HAP-1 (cell line): ENCODE data around the gene EFNA2.
"Not testable (repeated sequence)": the region's sequence is repeated elsewhere in the genome, so short reads cannot be mapped to it uniquely, and the experiment has no call there.

Experiments
- DNase-seq, 2 experiments: peaks; one replicate each; pipeline ENCODE4 v3.0.0-alpha.2; 2016 to 2020; ENCODE audit warnings: low spot score in 2 of 2
- H3K27me3 ChIP-seq: fragments of 250-450 bp; sonication (Bioruptor Pico); 2 replicates; pipeline ENCODE4 v1.5.1; 2020; ENCODE audit warnings: low read depth, mild to moderate bottlenecking, moderate library complexity
- H3K36me3 ChIP-seq: fragments of 250-450 bp; sonication (Bioruptor Pico); replicated peaks from 2 replicates; pipeline ENCODE4 v1.5.1; 2020; ENCODE audit warnings: mild to moderate bottlenecking
- H3K4me1 ChIP-seq: fragments of 250-450 bp; sonication (Bioruptor Pico); 2 replicates; pipeline ENCODE4 v1.5.1; 2020; ENCODE audit warnings: mild to moderate bottlenecking
- H3K4me3 ChIP-seq: fragments of 250-450 bp; sonication (Bioruptor Pico); 2 replicates; pipeline ENCODE4 v1.5.1; 2020; ENCODE audit warnings: mild to moderate bottlenecking, moderate library complexity
- H3K9me3 ChIP-seq: fragments of 250-450 bp; sonication (Bioruptor Pico); 2 replicates; pipeline ENCODE4 v1.5.1; 2020; ENCODE audit warnings: mild to moderate bottlenecking, moderate library complexity
- in situ Hi-C: fragments of 300-500 bp; cut with MboI; formaldehyde crosslinking; loops from 3 replicates; pipeline ENCODE4 v1.14.3; 2020; ENCODE audit warnings: low sequenced_read_pairs, inconsistent platforms, mixed read lengths

The EFNA2 gene

DNA sequence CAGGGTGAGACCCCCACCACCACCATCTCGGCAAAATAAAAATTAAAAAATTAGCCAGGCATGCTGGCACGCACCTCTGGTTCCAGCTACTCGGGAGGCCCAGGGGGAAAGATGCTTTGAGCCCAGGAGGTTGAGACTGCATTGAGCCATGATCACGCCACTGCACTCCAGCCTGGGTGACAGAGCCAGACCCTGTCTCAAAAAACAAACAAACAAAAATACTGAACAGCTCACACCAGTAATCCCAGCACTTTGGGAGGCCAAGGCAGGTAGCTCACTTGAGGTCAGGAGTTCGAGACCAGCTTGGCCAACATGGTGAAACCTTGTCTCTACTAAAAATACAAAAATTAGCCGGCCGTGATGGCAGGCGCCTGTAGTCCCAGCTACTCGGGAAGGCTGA, 19.7 kb downstream of the EFNA2 start:
- in situ Hi-C loops, H3K4me3 ChIP-seq, DNase-seq, H3K9me3 ChIP-seq, H3K36me3 ChIP-seq, H3K4me1 ChIP-seq, H3K27me3 ChIP-seq: not testable (repeated sequence)

DNA sequence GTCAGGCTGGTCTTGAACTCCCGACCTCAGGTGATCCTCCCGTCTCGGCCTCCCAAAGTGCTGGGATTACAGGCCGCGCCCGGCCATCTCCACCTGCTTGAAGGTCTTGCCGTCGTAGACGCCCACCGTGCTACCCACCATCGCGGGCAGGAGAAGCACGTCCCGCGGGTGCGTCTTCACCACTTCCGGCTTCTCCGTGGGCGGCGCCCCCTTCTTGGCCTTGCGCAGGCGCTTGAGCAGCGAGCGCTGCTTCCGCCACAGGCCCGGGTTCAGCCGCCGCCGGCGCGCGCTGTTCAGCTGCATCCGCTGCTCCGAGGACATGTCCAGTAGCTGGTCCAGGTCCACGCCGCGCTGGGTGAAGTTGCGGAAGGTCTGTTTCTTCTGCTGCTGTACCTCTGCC, 21.6 kb downstream of the EFNA2 start:
- Histone ChIP-seq H3K9me3 (no peaks in the 10 kb centered on the region), H3K4me1 (no peaks in the 10 kb centered on the region; the same call in 1 of the 2 replicates), H3K27me3 (no peaks in the 10 kb centered on the region), H3K4me3 (no peak overlapping the region), H3K36me3 (no peaks in the 10 kb centered on the region)
- in situ Hi-C loops: no loop called here
- DNase-seq: no peak

DNA sequence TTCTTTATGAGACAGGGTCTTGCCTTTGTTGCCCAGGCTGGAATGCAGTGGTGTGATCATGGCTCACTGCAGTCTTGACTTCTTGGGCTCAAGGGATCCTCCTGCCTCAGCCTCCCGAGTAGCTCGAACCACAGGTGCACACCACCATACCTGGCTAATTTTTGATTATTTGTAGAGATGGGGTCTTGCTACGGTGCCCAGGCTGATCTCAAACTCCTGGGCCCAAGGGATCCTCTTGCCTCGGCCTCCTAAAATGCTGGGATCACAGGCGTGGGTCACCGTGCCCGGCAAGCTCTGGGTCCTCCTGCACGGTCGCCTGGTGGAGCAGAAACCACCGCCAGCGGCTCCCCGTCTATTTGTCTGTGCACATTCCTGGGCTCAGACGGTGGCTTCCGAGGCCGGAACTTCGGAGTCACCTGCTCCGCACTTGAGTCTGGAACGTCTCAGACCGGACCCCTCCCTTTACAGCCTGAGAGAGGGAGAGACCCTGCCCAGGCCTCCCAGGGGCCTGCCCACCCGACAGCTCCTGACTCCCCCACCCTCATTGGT, 22.2 kb downstream of the EFNA2 start:
- in situ Hi-C loops: no loop called here

DNA sequence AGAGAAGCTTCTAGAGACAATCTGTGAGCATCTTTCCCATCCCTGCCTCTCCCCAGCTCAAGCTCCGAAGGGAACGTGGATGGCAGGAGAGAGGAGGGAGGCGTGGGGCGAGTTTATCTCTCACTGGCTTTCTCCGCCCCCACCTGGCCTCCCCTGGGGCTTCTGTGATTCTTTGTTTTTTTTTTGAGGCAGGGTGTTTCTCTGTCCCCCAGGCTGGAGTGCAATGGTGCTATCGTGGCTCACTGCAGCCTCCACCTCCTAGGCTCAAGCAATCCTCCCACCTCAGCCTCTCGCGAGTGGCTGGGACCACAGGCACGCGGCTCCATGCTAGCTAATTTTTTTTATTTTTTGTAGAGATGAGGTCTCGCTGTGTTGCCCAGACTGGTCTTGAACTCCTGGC, 23.0 kb downstream of the EFNA2 start:
- H3K27me3 ChIP-seq: no peaks in the 10 kb centered on the region
- H3K36me3 ChIP-seq: no peaks in the 10 kb centered on the region
- no peak overlapping the region for H3K4me3 ChIP-seq
- no peak for DNase-seq
- no peaks in the 10 kb centered on the region for H3K9me3 ChIP-seq
- no peaks in the 10 kb centered on the region for H3K4me1 ChIP-seq
- in situ Hi-C loops: no loop called here

More for the DNA sequence above, 22.2 kb downstream of the EFNA2 start:
- Histone ChIP-seq H3K4me1 (no peaks in the 10 kb centered on the region; the same call in 1 of the 2 replicates), H3K4me3 (no peak overlapping the region), H3K9me3 (no peaks in the 10 kb centered on the region), H3K36me3 (no peaks in the 10 kb centered on the region), H3K27me3 (no peaks in the 10 kb centered on the region)
- DNase-seq: no peak

DNA sequence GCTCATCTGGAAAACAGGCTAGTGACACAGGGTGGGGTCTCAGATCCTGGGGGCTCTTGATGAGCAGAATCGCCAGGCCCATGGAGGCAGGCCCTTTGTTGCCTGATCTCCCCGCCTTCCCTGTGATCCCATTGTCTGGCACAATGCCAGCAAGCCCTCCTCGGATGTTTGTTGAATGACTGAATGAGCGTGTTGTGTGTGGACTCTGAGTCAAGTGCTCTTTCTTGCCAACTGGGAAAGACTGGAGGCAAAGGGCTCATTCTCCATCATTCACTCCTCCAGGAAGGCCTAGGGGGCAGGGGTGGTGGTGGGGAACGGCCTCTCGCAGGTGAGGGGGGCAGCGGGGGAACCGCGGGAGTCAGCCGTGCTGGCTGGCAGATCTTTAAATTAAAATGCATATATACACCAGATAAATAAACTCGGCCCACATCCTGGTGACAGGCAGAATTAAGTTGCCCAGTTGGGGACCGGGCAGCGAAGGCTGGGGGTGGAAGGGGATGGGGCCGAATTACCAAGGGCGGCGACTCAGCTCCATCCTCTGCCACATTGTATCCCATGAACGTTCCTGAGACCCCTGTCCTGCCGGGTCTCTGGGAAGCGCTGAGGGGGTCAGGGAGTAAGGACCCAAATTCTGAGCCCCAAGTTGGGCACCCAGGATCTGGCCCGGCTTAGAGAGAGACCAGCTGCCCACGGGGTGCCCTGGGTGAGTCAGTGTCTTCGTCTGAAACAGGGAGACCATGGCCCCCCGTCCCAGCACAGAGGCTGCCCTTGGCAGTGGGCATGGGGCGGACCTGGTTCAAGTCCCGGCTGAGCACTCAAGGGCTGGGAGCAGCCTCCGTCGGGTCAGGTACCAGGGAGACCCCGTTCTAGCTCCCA, 24.5 kb downstream of the EFNA2 start:
- in situ Hi-C loops: no loop called here
- no peaks in the 10 kb centered on the region for H3K36me3 ChIP-seq
- H3K4me3 ChIP-seq: no peak overlapping the region
- no peaks in the 10 kb centered on the region for H3K27me3 ChIP-seq
- DNase-seq: no peak
- no peaks in the 10 kb centered on the region for H3K4me1 ChIP-seq
- H3K9me3 ChIP-seq: no peaks in the 10 kb centered on the region

DNA sequence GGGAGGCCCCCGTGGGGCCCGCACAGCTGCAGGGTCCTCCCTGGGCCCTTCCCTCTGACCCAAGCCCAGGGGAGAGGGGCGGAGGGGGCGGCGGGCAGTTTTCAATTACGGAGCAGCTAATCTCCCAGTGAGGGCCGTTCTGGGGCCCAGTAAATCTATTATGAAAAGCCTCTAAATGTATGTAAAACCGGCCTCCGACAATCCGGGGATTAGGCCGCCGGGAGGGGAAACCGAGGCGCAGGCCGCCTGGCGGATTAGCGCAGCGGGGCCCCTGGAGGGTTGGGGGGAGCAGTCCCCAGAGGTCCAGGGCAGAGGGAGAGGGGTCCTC, 25.1 kb downstream of the EFNA2 start:
- Histone ChIP-seq H3K9me3 (no peaks in the 10 kb centered on the region), H3K36me3 (no peaks in the 10 kb centered on the region), H3K4me3 (no peak overlapping the region), H3K27me3 (no peaks in the 10 kb centered on the region), H3K4me1 (peaks cover under 1% of the 10 kb centered on the region; the same call in 1 of the 2 replicates)
- in situ Hi-C loops: no loop called here
- DNase-seq: no peak

DNA sequence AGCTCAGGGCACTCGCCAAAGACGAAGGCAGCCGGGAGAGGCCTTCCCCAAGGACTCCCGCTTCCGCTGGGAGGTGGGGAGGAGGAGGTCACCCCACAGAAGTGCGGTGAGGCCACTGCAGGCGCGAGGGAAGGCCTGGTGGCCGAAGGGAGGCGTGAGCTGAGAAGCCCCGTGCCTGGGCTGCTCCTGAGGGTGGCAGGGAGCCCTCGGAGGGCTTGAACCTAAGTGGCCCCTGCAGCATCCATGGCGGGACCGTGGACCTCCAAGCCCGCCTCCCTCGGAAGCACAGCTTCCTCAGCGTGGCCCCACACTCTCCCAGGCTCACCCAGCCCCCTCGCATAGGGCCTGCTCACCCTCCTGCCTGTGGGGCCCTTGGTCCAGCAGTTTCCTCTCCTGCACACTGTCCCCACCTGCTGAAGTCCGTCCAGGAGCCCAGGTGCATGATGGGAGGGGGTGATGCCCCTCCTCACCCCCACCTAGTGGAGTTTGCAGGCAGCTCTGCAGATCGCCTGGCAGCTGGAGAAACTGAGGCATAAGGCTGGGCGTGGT, 25.9 kb downstream of the EFNA2 start:
- H3K27me3 ChIP-seq: no peaks in the 10 kb centered on the region
- in situ Hi-C loops: no loop called here
- H3K4me1 ChIP-seq: peaks cover 3% of the 10 kb centered on the region; the same call in 1 of the 2 replicates
- H3K9me3 ChIP-seq: no peaks in the 10 kb centered on the region
- H3K4me3 ChIP-seq: no peak overlapping the region
- DNase-seq: no peak
- H3K36me3 ChIP-seq: no peaks in the 10 kb centered on the region

DNA sequence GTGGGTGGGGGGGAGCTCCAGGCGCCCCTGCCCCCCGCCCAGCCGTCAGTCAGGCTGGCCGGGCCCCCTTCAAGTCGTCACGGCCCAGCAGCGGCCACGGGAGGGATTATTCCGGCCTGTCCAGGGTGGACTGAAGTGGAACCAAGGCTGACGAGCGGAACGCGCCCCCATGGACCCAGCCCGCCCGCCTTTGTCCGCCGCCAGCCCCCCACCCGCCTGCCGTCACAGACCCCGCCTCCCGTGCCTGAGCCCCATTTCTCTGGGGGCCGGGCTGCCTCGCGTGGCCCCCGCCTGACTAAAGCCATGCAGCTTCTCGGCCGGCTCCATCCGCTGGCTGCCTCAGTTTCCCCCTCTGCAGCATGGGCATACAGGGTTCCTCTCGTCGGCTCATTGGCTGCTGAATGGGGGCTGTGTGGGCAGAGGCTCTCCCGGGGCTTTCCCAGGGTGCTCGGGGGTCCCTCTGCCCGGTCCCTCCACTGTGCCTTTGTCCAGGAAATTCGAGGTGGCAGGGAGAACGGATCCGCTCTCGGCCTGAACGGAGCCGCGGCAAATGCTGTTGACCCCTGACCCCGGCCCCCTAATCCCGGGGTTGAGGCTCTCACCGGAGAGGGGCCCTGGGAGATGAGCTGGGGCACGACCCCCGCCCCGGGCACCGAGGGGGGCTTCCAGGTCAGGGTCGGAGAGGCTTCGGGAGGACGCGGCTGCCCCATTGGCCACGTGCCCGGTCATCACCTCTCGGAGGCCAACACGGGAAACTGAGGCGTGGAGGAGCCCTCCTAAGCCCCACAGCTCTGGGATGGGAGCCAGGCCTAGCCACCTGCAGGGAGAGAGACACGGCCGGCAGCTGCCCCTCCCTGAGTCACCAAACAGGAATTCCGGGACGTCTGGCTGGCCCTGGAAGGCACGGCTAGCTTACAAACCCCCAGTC, 27.4 kb downstream of the EFNA2 start:
- Histone ChIP-seq H3K27me3 (no peaks in the 10 kb centered on the region; the same call in 1 of the 2 replicates), H3K4me3 (no peak overlapping the region), H3K4me1 (peaks cover 3% of the 10 kb centered on the region; the same call in 1 of the 2 replicates), H3K36me3 (no peaks in the 10 kb centered on the region), H3K9me3 (no peaks in the 10 kb centered on the region)
- no peak for DNase-seq
- in situ Hi-C loops: no loop called here

DNA sequence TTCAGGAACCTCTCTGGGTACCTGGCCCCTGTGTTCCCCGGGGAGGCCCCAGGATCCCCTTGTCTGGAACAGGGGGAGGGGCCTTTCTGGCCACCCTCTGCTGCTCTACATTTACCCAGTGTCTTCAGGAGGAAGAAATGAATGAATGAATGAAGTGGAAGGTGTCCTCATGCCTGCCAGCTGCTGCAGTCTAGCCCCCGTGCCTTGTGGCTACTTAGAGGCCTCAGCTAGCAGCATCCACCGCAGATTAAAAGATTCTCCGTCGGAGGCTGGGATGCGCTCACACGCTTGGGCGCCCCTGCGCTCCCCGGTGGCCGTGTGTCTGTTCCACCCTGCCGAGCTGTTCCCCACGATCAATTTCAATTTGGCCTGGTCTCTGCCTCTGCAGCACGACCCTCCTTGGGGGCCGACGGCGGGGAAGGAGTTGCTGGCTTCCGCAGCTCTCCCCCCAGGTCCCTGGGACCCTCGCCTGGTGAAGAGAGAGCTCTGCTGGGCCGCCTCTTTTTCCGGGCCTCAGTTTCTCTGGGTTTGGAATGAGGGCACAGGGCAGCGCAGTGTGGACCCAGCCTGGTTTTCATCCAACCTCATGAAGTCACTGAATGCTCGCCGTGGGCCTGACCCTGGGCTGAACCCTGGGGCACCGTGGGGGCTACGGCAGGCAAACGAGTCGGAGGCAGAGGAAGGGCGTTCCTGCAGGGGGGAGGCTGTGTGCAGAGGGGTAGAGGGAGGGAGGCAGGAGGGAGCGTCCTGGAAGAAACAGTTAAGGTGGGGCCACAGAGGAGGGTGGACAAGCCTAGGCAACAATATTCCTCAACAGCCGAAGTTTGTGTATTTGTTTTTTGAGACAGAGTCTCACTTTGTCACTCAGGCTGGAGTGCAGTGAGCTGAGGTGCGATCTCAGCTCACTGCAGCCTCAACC, 28.3 kb downstream of the EFNA2 start:
- H3K4me3 ChIP-seq: no peak overlapping the region
- H3K9me3 ChIP-seq: no peaks in the 10 kb centered on the region
- no peak for DNase-seq
- in situ Hi-C loops: no loop called here
- H3K4me1 ChIP-seq: peaks cover 3% of the 10 kb centered on the region; the same call in 1 of the 2 replicates
- no peaks in the 10 kb centered on the region; the same call in 1 of the 2 replicates for H3K27me3 ChIP-seq
- no peaks in the 10 kb centered on the region for H3K36me3 ChIP-seq

DNA sequence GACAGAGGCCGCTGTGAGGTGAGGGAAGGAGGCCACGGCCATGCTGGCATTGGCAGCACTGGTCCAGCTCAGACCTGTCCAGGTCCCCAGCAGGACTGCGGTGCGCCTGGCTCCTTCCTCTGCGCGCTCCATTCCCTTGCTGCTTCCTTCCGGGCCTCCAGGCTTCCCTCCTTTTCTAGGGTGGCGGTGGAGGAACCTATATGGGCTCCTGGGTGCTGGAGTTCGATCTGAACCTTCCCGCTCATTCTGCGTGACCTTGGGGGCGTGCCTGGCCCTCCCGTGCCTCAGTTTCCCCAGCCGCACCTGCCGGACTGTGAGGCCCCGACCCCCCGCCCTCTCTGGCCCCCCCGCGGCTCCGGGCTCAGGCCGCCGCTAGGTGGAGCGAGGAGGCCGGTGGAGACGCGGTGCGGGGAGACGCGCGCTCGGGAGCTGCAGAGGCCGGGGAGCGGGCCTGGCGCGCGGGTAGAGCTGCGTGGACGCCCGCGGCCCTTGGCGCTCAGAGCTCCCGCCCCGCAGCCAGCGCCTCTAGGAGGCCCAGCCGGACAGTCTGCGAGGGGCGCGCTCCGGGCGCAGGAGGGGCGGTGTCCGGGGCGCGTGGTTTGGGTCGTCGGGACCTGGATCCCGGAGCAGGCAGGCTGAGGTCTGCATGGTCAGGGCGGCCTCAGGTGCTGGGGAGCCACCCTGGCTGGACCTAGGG, 29.9 kb downstream of the EFNA2 start:
- Histone ChIP-seq H3K27me3 (no peaks in the 10 kb centered on the region; the same call in 1 of the 2 replicates), H3K4me1 (peaks cover 3% of the 10 kb centered on the region; the same call in 1 of the 2 replicates), H3K4me3 (peak overlapping the region; percentile 9; the same call in 1 of the 2 replicates), H3K36me3 (no peaks in the 10 kb centered on the region), H3K9me3 (no peaks in the 10 kb centered on the region)
- peak; percentile 33 to 70 for DNase-seq
- in situ Hi-C loops: no loop called here

DNA sequence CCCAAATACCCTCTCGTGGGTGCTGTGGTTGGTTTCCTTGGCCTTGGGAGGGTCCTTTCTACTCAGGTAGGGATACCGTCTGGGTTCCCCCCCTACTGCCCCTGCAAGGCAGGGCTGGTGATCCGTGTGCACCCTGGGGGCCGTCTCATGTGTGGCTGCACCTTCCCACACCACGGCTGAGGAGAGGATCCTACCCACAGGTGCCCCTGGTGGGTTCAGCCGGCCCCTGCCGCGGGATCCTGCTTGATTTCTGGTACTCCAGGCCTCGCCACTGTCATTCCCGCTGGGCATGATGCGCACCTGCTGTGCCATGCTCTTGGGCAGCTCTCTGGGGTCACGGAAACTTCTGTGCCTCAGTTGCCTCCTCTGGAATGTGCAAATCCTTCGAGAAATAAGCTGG, 30.8 kb downstream of the EFNA2 start:
- in situ Hi-C loops: no loop called here
- Histone ChIP-seq H3K4me3 (no peak overlapping the region), H3K4me1 (peaks cover 3% of the 10 kb centered on the region; the same call in 1 of the 2 replicates), H3K27me3 (no peaks in the 10 kb centered on the region; the same call in 1 of the 2 replicates), H3K36me3 (no peaks in the 10 kb centered on the region), H3K9me3 (no peaks in the 10 kb centered on the region)
- no peak for DNase-seq

DNA sequence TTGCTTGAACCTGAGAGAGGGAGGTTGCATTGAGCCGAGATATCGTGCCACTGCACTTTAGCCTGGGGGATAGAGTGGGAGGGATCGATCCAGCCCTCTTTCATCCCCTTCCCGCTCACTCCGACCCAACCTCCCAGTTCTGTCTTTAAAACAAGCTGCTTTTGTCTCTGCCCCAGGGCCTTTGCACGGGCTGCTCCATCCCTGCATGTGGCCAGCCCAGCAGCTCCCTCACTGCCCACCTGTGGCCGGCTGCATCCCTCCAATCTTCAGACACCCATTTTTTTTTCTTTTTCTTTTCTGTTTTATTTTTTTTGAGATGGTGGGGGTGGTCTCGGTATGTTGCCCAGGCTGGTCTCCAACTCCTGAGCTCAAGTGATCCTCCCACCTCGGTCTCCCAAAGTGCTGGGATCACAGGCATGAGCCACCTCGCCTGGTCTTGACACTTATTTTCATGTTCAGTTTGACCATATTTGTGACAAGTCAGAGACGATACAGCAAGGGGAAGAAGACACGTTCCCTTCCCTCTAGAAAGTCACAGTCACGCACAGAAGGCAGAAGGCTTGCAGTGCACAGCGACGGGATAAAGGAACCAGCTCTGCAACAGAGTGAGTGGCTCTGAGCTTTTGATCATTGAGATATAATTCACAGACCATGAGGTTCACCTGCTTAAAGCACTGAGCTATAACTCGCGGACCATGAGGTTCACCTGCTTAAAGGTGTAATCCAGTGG, 31.8 kb downstream of the EFNA2 start:
- H3K27me3 ChIP-seq: no peaks in the 10 kb centered on the region; the same call in 1 of the 2 replicates
- no peaks in the 10 kb centered on the region for H3K36me3 ChIP-seq
- no peak for DNase-seq
- H3K9me3 ChIP-seq: no peaks in the 10 kb centered on the region
- in situ Hi-C loops: no loop called here
- H3K4me3 ChIP-seq: no peak overlapping the region
- peaks cover 3% of the 10 kb centered on the region; the same call in 1 of the 2 replicates for H3K4me1 ChIP-seq
